Gastrocnemius medialis (tissue), 4 donors: ENCODE measurements around the gene GNMT.

ENCODE experiments used
- CTCF ChIP-seq, 5 experiments: fragments of 450-650 bp in 3 of 5; fragments of 200-600 bp in 2 of 5; sonication (generic) in 2 of 5; IDR thresholded peaks in 4 of 5; conservative IDR thresholded peaks in 1 of 5; 1 replicate in 4 of 5; 2 replicates in 1 of 5; pipeline ENCODE4 v1.5.1; 2016 to 2019; ENCODE audit warnings: antibody characterized with exemption in 5 of 5, mild to moderate bottlenecking in 3 of 5, moderate library complexity in 3 of 5
- POLR2A ChIP-seq, 2 donors: fragments of 450-650 bp; IDR thresholded peaks; one replicate each; pipeline ENCODE4 v1.6.1; 2017; ENCODE audit warnings: antibody characterized with exemption in 2 of 2, mild to moderate bottlenecking in 2 of 2, moderate library complexity in 2 of 2

- TF ChIP-seq POLR2A (IDR thresholded peaks at IDR 0.05) = no peak
- TF ChIP-seq CTCF (IDR thresholded peaks at IDR 0.05 in 4 of 5, conservative IDR thresholded peaks at IDR 0.05 in 1 of 5) = no peak
Observed at GRCh38 chr6:42911171-42912021, 49.2 kb upstream of the GNMT start.
